Ovary (tissue), 3 donors: ENCODE measurements around the gene DROSHA.

Experiments used
- POLR2A ChIP-seq: fragments of 450-650 bp; IDR thresholded peaks from one replicate; pipeline ENCODE4 v1.6.1; 2017; ENCODE audit warnings: antibody characterized with exemption, mild to moderate bottlenecking, moderate library complexity
- TF ChIP-seq, protein P1 (sequence below), 3 donors: fragments of 450-650 bp in 2 of 3; fragments of 200-600 bp in 1 of 3; IDR thresholded peaks; one replicate each; pipeline versions ENCODE4 v1.5.1 to v1.8.0; 2016 to 2022; ENCODE audit warnings: antibody characterized with exemption in 3 of 3, mild to moderate bottlenecking in 1 of 3
- donor health status: DM: no; HTN: no; CAD: no.

DNA sequence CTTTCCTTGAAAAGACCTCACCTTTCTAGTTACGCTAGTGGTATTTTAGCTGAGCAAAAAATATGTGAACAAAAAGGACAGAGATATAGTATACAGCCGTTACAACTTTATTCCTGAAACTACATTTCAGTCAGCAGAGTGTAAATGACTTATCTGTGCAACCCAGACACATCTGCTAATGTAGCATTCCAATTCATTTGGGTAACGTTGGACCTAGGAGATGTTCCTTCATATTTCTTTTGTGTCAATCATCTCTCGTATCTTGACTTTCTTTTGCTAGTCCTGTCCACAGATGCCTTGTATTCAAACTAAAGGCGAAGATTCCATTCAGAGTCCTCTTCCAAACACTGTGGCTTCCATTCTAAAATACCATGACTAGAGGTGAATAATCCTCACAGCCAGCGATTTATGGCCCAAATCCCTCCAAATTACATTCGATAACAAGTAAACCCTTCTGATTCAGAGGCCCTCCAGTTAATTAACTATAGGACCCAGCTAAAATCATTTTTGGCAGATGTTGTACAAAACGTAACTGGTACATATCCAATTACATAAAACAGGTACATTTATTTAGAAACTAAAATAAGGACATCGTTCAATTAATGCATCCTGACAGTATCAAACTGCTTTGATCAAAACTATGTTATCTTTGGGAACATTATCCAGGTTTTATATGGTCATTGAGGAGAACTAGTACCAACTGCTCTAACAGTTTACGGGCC lies 155.7 kb downstream of the DROSHA start:
- TF ChIP-seq POLR2A = no peak
- TF ChIP-seq, protein P1, sequence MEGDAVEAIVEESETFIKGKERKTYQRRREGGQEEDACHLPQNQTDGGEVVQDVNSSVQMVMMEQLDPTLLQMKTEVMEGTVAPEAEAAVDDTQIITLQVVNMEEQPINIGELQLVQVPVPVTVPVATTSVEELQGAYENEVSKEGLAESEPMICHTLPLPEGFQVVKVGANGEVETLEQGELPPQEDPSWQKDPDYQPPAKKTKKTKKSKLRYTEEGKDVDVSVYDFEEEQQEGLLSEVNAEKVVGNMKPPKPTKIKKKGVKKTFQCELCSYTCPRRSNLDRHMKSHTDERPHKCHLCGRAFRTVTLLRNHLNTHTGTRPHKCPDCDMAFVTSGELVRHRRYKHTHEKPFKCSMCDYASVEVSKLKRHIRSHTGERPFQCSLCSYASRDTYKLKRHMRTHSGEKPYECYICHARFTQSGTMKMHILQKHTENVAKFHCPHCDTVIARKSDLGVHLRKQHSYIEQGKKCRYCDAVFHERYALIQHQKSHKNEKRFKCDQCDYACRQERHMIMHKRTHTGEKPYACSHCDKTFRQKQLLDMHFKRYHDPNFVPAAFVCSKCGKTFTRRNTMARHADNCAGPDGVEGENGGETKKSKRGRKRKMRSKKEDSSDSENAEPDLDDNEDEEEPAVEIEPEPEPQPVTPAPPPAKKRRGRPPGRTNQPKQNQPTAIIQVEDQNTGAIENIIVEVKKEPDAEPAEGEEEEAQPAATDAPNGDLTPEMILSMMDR (IDR thresholded peaks at IDR 0.05) = no peak
